Cardiac septum (tissue), 1 donor: ENCODE results near the gene HEPHL1. TPM values are rescaled to one million over a fixed set of nuclear protein-coding genes. Genes with fewer than 3 reads are reported as not detected.

Experiments used
- DNase-seq: peaks from one replicate; pipeline ENCODE4 v3.0.0-alpha.2; 2020; ENCODE audit warnings: low spot score
- intact Hi-C: fragments of 100-400 bp; cut with DNase I; formaldehyde crosslinking; loops from one replicate; pipeline ENCODE4 v1.14.0; 2022
- total RNA-seq: library from RNA; stranded (reverse); fragmentation: NEBNext Ultra II Directional; extraction: Animal tissue kit (Norgen Biotek cat#: 25700); gene quantifications from one replicate; pipeline ENCODE4 v1.2.1, GENCODE V29; 2021
- donor health status: DM: no; HTN: no; CAD: no.

HEPHL1 gene
- total RNA-seq, 1 donor from 2014 or later = not detected

GRCh38 chr11:94018721-94019120 lies 2.4 kb upstream of the HEPHL1 start:
- no peak for DNase-seq
- intact Hi-C loops = no loop called here

GRCh38 chr11:94023856-94024255 lies 2.7 kb downstream of the HEPHL1 start:
- no peak for DNase-seq
- intact Hi-C loops = no loop called here

- intact Hi-C loops = no loop called here
- no peak for DNase-seq
These were observed 3.4 kb downstream of the HEPHL1 start for GRCh38 chr11:94024547-94024946.

GRCh38 chr11:94025690-94026394 lies 4.7 kb downstream of the HEPHL1 start:
- intact Hi-C loops = no loop called here
- DNase-seq = no peak

- intact Hi-C loops = no loop called here
These were observed 6.1 kb downstream of the HEPHL1 start for GRCh38 chr11:94027210-94027609.

GRCh38 chr11:94028436-94028835 lies 7.3 kb downstream of the HEPHL1 start:
- no peak for DNase-seq

More at GRCh38 chr11:94027210-94027609, 6.1 kb downstream of the HEPHL1 start:
- DNase-seq = no peak

GRCh38 chr11:94030059-94030458 lies 8.9 kb downstream of the HEPHL1 start:
- intact Hi-C loops = no loop called here
- DNase-seq = no peak

More at GRCh38 chr11:94028436-94028835, 7.3 kb downstream of the HEPHL1 start:
- intact Hi-C loops = no loop called here

GRCh38 chr11:94031625-94032024 lies 10.5 kb downstream of the HEPHL1 start:
- intact Hi-C loops = no loop called here
- no peak for DNase-seq

GRCh38 chr11:94032066-94032465 lies 10.9 kb downstream of the HEPHL1 start:
- DNase-seq = no peak
- intact Hi-C loops = no loop called here

GRCh38 chr11:94032725-94033124 lies 11.6 kb downstream of the HEPHL1 start:
- DNase-seq = no peak
- intact Hi-C loops = no loop called here

GRCh38 chr11:94034207-94034606 lies 13.1 kb downstream of the HEPHL1 start:
- intact Hi-C loops = no loop called here
- no peak for DNase-seq

- intact Hi-C loops = no loop called here
These were observed 14.9 kb downstream of the HEPHL1 start for GRCh38 chr11:94036096-94036495.

GRCh38 chr11:94043241-94043640 lies 22.1 kb downstream of the HEPHL1 start:
- DNase-seq = no peak
- intact Hi-C loops = no loop called here

More at GRCh38 chr11:94036096-94036495, 14.9 kb downstream of the HEPHL1 start:
- DNase-seq = no peak

- DNase-seq = no peak
- intact Hi-C loops = no loop called here
These were observed 25.6 kb downstream of the HEPHL1 start for GRCh38 chr11:94046796-94047195.

GRCh38 chr11:94048032-94048709 lies 27.0 kb downstream of the HEPHL1 start:
- intact Hi-C loops = no loop called here
- no peak for DNase-seq

- no peak for DNase-seq
- intact Hi-C loops = no loop called here
These were observed 28.2 kb downstream of the HEPHL1 start for GRCh38 chr11:94049351-94049750.

GRCh38 chr11:94058630-94059029 lies 37.5 kb downstream of the HEPHL1 start:
- DNase-seq = no peak

GRCh38 chr11:94059065-94059464 lies 37.9 kb downstream of the HEPHL1 start:
- intact Hi-C loops = no loop called here
- no peak for DNase-seq

More at GRCh38 chr11:94058630-94059029, 37.5 kb downstream of the HEPHL1 start:
- intact Hi-C loops = no loop called here

- intact Hi-C loops = no loop called here
- DNase-seq = no peak
These were observed 39.2 kb downstream of the HEPHL1 start for GRCh38 chr11:94060401-94060800.

GRCh38 chr11:94062360-94062759 lies 41.2 kb downstream of the HEPHL1 start:
- no peak for DNase-seq
- intact Hi-C loops = no loop called here

GRCh38 chr11:94066901-94067429 lies 45.8 kb downstream of the HEPHL1 start:
- DNase-seq = no peak
- intact Hi-C loops = no loop called here
